ENCODE results near the gene KIAA0319L.

KIAA0319L gene

DNA sequence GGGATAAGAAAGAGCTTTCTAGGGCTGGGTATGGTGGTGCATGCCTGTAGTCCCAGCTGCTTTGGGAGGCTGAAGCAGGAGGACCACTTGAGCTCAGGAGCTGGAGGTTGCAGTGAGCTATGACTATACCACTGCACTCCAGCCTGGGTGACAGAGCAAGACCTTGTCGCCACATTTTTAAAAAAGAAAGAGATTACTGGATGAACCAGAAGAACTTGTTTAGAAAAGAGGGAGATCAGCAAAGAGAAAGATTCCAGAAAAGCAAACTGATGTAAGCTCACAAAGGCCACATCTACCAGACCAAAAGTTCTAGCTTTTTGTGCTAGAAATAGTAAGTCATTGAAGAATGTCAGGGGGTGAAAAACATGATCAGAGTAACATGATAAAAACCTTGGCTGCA, 117.6 kb downstream of the KIAA0319L start:
- TF ChIP-seq EZH2 (IDR thresholded peaks at IDR 0.05; ENCODE audit: borderline replicate concordance, low read depth, low read length, severe bottlenecking): no peak
- TF ChIP-seq, protein P1, sequence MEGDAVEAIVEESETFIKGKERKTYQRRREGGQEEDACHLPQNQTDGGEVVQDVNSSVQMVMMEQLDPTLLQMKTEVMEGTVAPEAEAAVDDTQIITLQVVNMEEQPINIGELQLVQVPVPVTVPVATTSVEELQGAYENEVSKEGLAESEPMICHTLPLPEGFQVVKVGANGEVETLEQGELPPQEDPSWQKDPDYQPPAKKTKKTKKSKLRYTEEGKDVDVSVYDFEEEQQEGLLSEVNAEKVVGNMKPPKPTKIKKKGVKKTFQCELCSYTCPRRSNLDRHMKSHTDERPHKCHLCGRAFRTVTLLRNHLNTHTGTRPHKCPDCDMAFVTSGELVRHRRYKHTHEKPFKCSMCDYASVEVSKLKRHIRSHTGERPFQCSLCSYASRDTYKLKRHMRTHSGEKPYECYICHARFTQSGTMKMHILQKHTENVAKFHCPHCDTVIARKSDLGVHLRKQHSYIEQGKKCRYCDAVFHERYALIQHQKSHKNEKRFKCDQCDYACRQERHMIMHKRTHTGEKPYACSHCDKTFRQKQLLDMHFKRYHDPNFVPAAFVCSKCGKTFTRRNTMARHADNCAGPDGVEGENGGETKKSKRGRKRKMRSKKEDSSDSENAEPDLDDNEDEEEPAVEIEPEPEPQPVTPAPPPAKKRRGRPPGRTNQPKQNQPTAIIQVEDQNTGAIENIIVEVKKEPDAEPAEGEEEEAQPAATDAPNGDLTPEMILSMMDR (IDR thresholded peaks at IDR 0.05; ENCODE audit: borderline replicate concordance, extremely low read depth, low read length, poor library complexity, severe bottlenecking): no peak
- no peak overlapping the region for H2AFZ ChIP-seq (ENCODE audit: low read depth, low read length)
- no peak overlapping the region for H3K4me3 ChIP-seq (ENCODE audit: low read depth in 1 of 2, low read length in 2 of 2)
- no peaks in the 10 kb centered on the region for H4K20me1 ChIP-seq (ENCODE audit: insufficient read depth, low read length)
- H3K36me3 ChIP-seq (ENCODE audit: insufficient read depth, low read length): peaks cover 79% of the 10 kb centered on the region
- no peak overlapping the region for H3K4me2 ChIP-seq (ENCODE audit: insufficient read depth, low read length)
- no peaks in the 10 kb centered on the region for H3K79me2 ChIP-seq (ENCODE audit: insufficient read depth, low read length)
- no peaks in the 10 kb centered on the region for H3K27me3 ChIP-seq (ENCODE audit: insufficient read depth, low read length, poor library complexity)
- H3K4me1 ChIP-seq (ENCODE audit: insufficient read depth, low read length): no peaks in the 10 kb centered on the region
- no peaks in the 10 kb centered on the region for H3K9me3 ChIP-seq (ENCODE audit: insufficient read depth, low read length, severe bottlenecking)
- no peak overlapping the region for H3K27ac ChIP-seq (ENCODE audit: low read length)
- H3K9ac ChIP-seq (ENCODE audit: low read depth, low read length): no peak overlapping the region
- ATAC-seq (ENCODE audit: insufficient read depth, low read depth) (no peak), DNase-seq (no peak)

DNA sequence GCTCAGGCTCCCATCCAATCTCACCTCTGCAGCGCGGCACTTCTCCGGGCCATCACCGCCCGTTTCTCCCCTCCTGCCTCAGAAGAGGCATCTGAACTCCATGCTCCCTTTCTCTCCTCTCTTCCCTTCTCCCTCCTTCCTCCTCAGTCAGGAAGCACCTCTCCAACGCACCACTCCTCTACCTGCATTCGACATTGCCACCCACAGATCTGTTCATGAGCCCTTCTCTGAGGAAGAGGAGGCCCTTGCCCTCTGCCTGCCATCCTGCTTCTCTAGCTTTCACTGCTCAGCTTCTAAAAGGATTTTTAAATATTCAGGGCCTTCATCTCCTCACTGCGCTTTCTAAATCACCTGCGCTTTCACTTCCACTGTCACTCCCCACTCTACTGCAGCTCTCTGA, 120.0 kb downstream of the KIAA0319L start:
- Histone ChIP-seq H3K4me1 (ENCODE audit: insufficient read depth, low read length) (no peaks in the 10 kb centered on the region), H3K27ac (ENCODE audit: low read length) (no peak overlapping the region), H3K4me2 (ENCODE audit: insufficient read depth, low read length) (no peak overlapping the region), H3K9ac (ENCODE audit: low read depth, low read length) (no peak overlapping the region), H4K20me1 (ENCODE audit: insufficient read depth, low read length) (no peaks in the 10 kb centered on the region), H3K4me3 (ENCODE audit: low read depth in 1 of 2, low read length in 2 of 2) (no peak overlapping the region), H3K36me3 (ENCODE audit: insufficient read depth, low read length) (peaks cover 72% of the 10 kb centered on the region), H3K27me3 (ENCODE audit: insufficient read depth, low read length, poor library complexity) (no peaks in the 10 kb centered on the region), H3K79me2 (ENCODE audit: insufficient read depth, low read length) (no peaks in the 10 kb centered on the region), H2AFZ (ENCODE audit: low read depth, low read length) (no peak overlapping the region), H3K9me3 (ENCODE audit: insufficient read depth, low read length, severe bottlenecking) (no peaks in the 10 kb centered on the region)
- DNase-seq (no peak), ATAC-seq (ENCODE audit: insufficient read depth, low read depth) (no peak)
- no peak for TF ChIP-seq EZH2 (IDR thresholded peaks at IDR 0.05; ENCODE audit: borderline replicate concordance, low read depth, low read length, severe bottlenecking)
- TF ChIP-seq, protein P1 (IDR thresholded peaks at IDR 0.05; ENCODE audit: borderline replicate concordance, extremely low read depth, low read length, poor library complexity, severe bottlenecking): no peak

DNA sequence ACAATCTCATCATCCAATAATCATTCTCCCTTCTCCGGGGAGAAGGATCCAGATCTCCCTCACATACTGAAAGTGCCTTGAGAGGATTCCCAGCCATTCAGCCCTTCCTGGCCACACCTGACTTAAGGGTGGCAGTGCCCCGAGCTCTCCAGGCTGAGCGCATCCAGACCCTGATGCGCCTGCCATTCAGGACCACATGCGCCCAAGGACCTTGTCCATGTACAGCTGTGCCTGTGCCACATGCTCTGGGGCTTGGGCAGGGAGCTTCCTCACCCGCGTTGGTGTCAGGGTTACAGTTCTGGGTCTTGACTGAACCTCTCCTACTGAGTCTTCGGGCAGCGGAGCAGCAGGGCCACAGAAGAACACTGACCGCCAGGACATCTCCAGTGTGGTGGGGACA, 121.1 kb downstream of the KIAA0319L start:
- H3K4me2 ChIP-seq (ENCODE audit: insufficient read depth, low read length): no peak overlapping the region
- ATAC-seq (ENCODE audit: insufficient read depth, low read depth) (no peak), DNase-seq (no peak)
- H2AFZ ChIP-seq (ENCODE audit: low read depth, low read length): no peak overlapping the region
- H3K4me1 ChIP-seq (ENCODE audit: insufficient read depth, low read length): no peaks in the 10 kb centered on the region
- no peak overlapping the region for H3K27ac ChIP-seq (ENCODE audit: low read length)
- no peak overlapping the region for H3K4me3 ChIP-seq (ENCODE audit: low read depth in 1 of 2, low read length in 2 of 2)
- H3K9ac ChIP-seq (ENCODE audit: low read depth, low read length): no peak overlapping the region
- no peaks in the 10 kb centered on the region for H4K20me1 ChIP-seq (ENCODE audit: insufficient read depth, low read length)
- no peaks in the 10 kb centered on the region for H3K79me2 ChIP-seq (ENCODE audit: insufficient read depth, low read length)
- no peaks in the 10 kb centered on the region for H3K27me3 ChIP-seq (ENCODE audit: insufficient read depth, low read length, poor library complexity)
- peaks cover 63% of the 10 kb centered on the region for H3K36me3 ChIP-seq (ENCODE audit: insufficient read depth, low read length)
- TF ChIP-seq EZH2 (IDR thresholded peaks at IDR 0.05; ENCODE audit: borderline replicate concordance, low read depth, low read length, severe bottlenecking): no peak
- TF ChIP-seq, protein P1 (IDR thresholded peaks at IDR 0.05; ENCODE audit: borderline replicate concordance, extremely low read depth, low read length, poor library complexity, severe bottlenecking): no peak
- no peaks in the 10 kb centered on the region for H3K9me3 ChIP-seq (ENCODE audit: insufficient read depth, low read length, severe bottlenecking)

DNA sequence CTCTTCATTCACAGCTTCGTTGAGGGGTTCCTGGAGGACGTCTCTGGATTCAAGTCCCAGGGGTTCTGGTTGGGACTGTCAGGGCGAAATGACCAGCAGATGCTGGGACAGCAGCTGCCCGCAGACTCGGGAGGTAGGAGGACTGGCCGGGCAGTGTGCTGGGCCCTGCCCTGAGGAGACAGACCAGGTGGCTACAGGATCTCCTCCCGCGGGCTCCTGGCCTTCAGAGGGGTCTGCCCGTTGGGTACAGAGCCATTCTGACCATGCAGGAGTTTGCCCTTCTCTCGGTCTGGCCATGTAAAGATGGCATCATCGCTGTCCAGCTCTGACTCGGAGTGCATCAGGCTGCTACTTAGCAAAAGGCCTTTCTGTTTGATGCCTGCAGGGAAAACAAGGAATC, 122.5 kb downstream of the KIAA0319L start:
- Histone ChIP-seq H3K36me3 (ENCODE audit: insufficient read depth, low read length) (peaks cover 53% of the 10 kb centered on the region), H3K79me2 (ENCODE audit: insufficient read depth, low read length) (no peaks in the 10 kb centered on the region), H3K9ac (ENCODE audit: low read depth, low read length) (no peak overlapping the region), H4K20me1 (ENCODE audit: insufficient read depth, low read length) (no peaks in the 10 kb centered on the region), H3K27ac (ENCODE audit: low read length) (no peak overlapping the region), H3K4me1 (ENCODE audit: insufficient read depth, low read length) (no peaks in the 10 kb centered on the region), H2AFZ (ENCODE audit: low read depth, low read length) (no peak overlapping the region), H3K4me2 (ENCODE audit: insufficient read depth, low read length) (no peak overlapping the region), H3K27me3 (ENCODE audit: insufficient read depth, low read length, poor library complexity) (no peaks in the 10 kb centered on the region), H3K9me3 (ENCODE audit: insufficient read depth, low read length, severe bottlenecking) (no peaks in the 10 kb centered on the region), H3K4me3 (ENCODE audit: low read depth in 1 of 2, low read length in 2 of 2) (no peak overlapping the region)
- no peak for DNase-seq
- TF ChIP-seq, protein P1 (IDR thresholded peaks at IDR 0.05; ENCODE audit: borderline replicate concordance, extremely low read depth, low read length, poor library complexity, severe bottlenecking): no peak
- no peak for TF ChIP-seq EZH2 (IDR thresholded peaks at IDR 0.05; ENCODE audit: borderline replicate concordance, low read depth, low read length, severe bottlenecking)
- no peak for ATAC-seq (ENCODE audit: insufficient read depth, low read depth)
